GM19193 (cell line): ENCODE results near the gene HBE1.
"Not testable (repeated sequence)": the region's sequence is repeated elsewhere in the genome, so short reads cannot be mapped to it uniquely, and the experiment has no call there.

Source experiments
- POLR2A ChIP-seq: IDR thresholded peaks from 4 replicates; pipeline ENCODE4 v1.6.1; 2011; ENCODE audit not compliant: insufficient read depth, insufficient read length; ENCODE audit errors: extremely low read depth

The HBE1 gene

GRCh38 chr11:5272395-5273017 lies 2.8 kb upstream of the HBE1 start:
- no peak for TF ChIP-seq POLR2A

- TF ChIP-seq POLR2A, result no peak
Observed at GRCh38 chr11:5267033-5267563, 2.6 kb downstream of the HBE1 start.

- TF ChIP-seq POLR2A, result no peak
Observed at GRCh38 chr11:5266609-5267008, 3.1 kb downstream of the HBE1 start.

- no peak for TF ChIP-seq POLR2A
Observed at GRCh38 chr11:5265832-5266231, 3.9 kb downstream of the HBE1 start.

GRCh38 chr11:5258543-5259262 lies 11.0 kb downstream of the HBE1 start:
- TF ChIP-seq POLR2A, result no peak

GRCh38 chr11:5257296-5257695 lies 12.4 kb downstream of the HBE1 start:
- TF ChIP-seq POLR2A, result no peak

- TF ChIP-seq POLR2A, result not testable (repeated sequence)
Observed at GRCh38 chr11:5254646-5255413, 14.9 kb downstream of the HBE1 start, which contains the start of gene HBG2. HBG2 (minus strand) TSS chr11:5254781; CDS start chr11:5254728, 53 bp downstream.

GRCh38 chr11:5252919-5253265 lies 16.9 kb downstream of the HBE1 start:
- TF ChIP-seq POLR2A, result no peak

- TF ChIP-seq POLR2A, result no peak
Observed at GRCh38 chr11:5252192-5252918, 17.4 kb downstream of the HBE1 start.

- TF ChIP-seq POLR2A, result no peak
Observed at GRCh38 chr11:5251746-5252145, 18.0 kb downstream of the HBE1 start.

GRCh38 chr11:5250543-5251204 lies 19.1 kb downstream of the HBE1 start:
- no peak for TF ChIP-seq POLR2A

- TF ChIP-seq POLR2A, result not testable (repeated sequence)
Observed at GRCh38 chr11:5249807-5250396, 19.8 kb downstream of the HBE1 start, which contains the start of gene HBG1. HBG1 (minus strand) TSS chr11:5249857; CDS start chr11:5249804, 53 bp downstream.

- TF ChIP-seq POLR2A, result no peak
Observed at GRCh38 chr11:5247472-5248192, 22.1 kb downstream of the HBE1 start.
